NCI-H524 (cell line): ENCODE measurements around the gene CGNL1.

Experiments
- DNase-seq, 2 experiments: peaks; one replicate each; lab custom pipeline; 2025; lab: John Stamatoyannopoulos, UW

The CGNL1 gene

DNA sequence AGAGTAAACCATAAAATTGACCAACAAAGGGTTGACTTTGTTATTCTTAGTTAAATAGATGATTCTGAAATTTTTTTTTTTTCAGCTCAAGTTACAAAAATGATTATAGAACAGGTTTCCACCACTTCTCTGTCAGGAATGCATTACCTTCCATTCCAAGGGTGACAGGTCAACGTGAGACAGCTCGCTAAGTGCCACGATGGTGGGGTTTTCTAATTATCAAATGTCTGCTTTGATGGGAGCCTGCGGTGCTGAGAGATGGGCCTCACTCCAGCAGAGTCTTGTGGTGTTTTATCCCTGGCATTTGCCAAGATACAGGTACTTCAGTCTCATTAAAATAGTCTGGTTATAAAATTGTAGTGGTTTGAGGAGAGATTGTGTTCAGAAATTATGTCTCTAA lies 80.3 kb downstream of the CGNL1 start:
- DNase-seq: no peak

DNA sequence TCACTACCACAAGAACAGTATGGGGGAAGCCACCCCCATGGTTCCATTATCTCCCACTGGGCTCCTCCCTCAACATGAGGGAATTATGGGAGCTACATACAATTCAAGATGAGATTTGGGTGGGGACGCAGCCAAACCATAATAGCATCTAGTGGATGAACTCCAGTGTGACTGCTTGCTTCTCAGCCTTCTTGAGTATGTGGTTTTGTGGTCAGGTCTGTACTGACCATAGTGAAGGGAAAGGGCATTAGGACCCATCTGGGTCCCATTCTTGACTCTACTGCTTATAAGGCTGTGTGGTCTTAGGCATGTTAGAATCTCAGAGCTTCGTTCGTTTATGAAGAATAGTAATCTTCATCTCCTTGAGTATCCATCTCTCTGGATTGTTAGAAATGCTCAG lies 81.4 kb downstream of the CGNL1 start:
- no peak for DNase-seq

DNA sequence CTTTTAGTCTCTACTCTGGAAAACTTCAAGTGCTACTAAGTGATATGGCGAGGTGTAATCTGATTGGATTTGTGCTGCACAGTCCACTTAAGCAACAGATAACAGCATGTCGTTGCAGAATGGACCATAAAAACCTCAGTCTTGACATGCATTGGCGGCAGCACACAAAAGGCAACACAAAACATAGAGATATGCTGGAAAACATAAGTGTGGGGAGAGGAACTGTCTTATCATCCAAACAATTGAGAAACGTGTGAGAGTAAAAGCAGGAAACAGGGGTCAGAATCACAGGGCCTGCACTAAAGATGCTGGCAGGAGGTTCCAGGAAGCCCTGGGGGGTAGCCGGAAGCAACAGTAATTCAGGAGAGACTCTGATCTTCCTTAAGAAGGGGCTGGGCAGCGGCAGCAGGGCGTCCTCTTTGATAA lies 82.1 kb downstream of the CGNL1 start:
- DNase-seq: no peak

DNA sequence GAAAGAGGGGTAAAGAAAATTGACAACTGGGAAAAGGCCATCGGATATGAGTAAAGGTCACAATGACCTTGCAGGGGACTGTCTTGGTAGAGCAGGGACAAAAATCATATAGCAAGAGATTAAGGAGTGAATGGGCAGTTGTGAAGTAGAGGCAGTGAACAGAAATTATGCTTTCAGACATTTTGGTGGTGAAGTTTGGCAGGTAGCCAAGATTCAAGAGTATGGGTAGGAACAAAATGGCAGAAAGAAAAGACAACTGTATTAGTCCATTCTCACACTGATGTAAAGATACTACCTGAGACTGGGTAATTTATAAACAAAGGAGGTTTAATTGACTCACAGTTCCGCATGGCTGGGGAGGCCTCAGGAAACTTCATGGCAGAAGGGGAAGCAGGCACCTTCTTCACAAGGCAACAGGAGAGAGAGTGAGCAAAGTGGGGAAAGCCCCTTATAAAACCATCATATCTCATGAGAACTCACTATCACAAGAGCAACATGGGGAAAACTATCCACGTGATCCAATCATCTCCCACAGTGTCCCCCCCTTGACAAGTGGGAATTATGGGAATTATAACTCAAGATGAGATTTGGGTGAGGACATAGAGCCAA lies 84.0 kb downstream of the CGNL1 start:
- no peak for DNase-seq

DNA sequence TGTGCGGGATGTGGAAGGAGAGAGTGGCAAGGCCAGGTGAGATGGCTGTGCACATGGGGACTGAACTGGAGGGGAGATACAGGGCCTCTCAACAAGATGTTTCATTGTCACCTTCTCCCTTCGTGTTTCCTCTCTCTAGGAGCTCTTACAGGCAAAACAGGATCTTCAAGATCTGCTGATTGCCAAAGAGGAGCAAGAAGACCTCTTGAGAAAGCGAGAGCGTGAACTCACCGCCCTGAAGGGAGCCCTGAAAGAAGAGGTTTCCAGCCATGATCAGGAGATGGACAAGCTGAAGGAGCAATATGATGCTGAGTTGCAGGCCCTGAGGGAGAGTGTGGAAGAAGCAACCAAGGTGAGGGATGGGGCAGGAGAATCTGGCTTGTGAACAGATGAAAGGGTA lies 85.2 kb downstream of the CGNL1 start:
- no peak for DNase-seq

DNA sequence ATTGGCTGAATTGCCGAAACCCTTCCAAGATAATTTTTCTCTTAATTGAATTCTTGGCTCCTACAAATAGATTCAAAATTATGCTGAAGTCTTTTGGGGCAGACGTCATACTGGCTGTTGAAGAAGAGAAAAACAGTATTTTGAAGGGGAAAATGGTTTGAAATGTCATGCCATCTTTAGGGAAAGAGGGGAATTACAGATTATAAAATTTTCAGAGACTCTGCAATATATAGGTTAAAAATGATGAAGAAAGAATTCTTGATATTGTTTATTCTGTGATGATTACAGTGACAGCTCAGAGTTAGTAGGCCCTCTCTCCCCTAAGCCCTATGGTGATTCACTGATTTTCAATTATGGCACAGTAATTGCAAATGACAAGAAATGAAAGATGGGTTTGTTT lies 86.1 kb downstream of the CGNL1 start:
- DNase-seq: peak in 1 of 2 experiments; percentile 5

DNA sequence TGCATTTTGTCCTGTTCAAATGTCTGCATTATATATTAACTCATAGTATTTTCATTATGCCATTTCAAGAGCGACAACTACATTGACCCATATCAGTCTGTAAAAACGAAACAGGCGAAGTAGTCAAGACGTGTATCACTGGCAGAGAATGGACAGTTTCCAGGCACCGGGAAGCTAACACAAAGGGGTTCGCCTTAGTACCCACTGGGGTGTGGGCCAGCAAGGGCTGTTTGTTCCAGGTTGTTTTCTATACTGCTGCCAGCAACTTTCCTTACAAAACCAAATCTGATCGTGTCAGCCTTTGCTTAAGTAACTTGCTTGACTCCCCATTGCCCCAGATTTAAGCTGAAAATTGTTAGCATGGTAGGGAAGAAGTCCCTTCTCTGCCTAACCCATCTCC lies 87.1 kb downstream of the CGNL1 start:
- DNase-seq: no peak

DNA sequence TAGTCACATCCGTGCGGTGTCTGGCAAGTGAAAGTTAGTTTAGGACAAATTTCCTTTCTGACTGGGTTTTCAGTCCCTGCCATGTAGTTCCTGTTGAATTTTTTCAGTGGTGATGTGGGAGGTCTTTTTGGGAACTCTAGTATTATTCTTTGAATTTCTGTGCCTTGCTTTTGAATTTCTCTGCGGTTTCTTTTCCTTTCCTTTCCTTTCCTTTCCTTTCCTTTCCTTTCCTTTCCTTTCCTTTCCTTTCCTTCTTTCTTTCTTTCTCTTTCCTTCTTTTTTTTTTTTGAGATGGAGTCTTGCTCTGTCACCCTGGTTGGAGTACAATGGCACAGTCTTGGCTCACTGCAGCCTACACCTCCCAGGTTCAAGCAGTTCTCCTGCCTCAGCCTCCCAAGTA lies 88.2 kb downstream of the CGNL1 start:
- no peak for DNase-seq

DNA sequence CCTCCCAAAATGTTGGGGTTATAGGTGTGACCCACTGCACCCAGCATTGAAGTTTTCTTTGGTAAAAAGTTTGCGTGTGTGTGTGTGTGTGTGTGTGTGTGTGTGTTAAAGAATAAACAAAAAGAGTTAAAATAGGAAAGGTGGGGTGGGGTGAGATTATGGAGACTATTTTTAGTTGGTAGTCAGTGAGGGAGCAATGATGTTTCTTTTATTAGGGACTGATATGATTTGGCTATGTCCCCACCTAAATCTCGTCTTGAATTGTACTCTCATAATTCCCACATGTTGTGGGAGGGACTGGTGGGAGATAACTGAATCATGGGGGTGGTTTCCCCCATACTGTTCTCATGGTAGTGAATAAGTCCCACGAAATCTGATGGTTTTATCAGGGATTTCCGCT lies 92.2 kb downstream of the CGNL1 start:
- no peak for DNase-seq

DNA sequence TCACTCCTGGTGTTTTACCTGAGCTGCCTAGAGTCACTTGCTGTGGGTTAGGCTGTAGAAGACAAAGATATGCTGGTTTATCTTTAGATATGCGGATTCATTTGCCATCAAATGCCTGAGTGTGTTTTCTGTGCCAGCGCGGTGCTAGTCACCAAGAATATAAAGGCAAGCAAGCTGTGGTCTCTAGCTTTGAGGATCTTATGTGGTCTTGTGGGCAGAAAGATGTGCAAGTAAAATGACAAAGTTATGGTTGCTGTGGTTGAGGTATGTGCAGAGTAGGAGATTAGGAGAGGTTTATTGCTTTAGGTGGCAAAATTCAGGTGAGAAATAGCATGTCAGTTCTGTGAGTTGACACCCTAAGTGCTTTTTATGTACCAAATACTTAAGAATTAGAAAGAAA lies 94.2 kb downstream of the CGNL1 start:
- no peak for DNase-seq

DNA sequence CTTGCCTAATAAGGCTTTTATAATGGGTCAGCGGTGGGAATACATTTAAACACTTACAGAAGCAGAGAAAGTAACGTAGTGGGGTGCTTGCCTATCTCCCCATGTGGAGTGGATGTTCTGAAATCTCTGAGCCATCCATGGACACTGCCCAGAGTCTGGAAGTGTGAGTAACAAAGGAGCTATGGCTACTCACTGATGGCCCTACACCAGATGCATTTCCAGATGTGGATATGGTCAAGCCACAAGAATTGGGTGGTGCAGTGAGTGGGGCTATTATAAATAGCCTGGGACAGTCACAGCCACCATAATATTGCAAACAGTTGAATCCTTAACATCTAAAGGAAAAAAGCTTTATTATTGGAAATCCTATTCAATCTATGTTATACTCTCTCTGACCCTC lies 96.6 kb downstream of the CGNL1 start:
- DNase-seq: no peak

DNA sequence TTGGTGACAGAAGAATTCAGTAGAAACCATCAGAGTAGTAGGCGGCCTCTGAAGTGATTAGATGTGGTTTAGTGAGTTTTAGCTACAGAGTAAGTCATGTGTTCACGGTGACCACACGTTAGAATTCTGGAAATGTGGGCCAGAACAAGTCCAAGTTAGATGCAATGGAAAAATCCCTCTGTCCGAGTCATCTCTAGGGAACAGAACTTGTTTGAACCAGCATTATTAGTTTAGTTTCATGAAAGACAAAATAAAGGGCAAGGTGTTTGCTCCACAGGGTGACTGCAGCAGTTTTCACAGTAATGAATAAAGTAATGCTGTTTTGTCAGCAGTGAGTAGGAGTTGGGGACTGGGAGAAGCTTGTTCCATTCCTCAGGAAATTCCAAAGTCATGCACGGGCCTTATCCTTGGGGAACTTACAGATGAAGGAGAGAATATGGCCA lies 100.2 kb downstream of the CGNL1 start:
- no peak for DNase-seq

DNA sequence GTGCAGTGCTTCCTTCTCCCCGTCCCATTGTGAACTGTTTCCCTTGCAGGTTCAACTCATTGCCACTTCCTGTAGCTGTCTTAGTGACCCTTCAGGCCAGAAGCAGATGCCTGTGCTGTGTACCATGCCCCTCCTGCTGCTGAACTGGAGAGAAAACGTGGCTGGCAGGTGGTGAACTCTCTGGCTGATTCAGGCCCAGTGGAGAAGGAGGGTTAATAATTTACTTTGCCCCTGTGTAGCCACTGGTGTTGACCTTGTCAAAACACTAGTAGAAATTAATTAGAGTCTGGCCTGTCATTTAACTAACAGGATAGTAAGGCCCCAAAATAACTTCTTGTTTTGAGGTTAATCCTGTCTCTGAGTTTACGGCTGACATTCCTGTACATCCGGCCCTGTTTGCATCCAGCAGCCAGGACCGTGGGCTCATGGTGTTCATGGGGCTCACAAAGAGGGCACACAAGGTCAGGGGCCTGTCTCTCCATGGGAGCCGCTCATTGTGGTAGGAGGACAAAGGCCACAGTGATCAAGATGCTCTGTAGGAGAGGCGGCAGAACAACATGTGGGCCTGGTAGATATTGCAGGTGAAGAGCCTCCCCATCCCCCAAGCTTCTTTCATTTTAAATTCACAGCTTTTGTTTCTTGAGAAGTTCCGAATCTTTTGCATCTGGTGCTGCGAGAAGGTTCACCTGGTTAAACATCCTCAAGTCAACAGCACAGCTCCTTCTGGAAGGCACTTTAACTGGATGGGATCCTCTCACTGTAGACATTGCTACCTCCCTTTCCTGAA lies 101.6 kb downstream of the CGNL1 start:
- DNase-seq: no peak

DNA sequence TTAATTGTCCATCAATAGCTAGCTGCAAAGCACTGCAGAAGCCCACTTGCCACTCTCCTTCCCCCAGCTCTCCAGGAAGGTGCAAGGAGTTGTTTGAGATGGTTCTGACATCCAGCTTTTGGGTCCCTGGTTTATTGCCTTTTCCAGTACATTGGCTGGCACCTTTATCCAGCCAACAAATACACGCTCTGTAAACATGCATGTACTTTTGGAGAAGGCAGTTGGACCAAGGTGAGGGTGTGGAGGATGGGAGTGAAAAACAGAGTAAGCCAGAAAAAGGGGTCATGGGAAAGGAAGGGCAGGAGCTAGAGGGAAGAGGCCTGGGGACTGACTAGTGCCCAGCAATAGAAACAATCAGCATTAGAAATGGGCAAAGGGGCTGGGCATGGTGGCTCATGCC lies 102.7 kb downstream of the CGNL1 start:
- no peak for DNase-seq

DNA sequence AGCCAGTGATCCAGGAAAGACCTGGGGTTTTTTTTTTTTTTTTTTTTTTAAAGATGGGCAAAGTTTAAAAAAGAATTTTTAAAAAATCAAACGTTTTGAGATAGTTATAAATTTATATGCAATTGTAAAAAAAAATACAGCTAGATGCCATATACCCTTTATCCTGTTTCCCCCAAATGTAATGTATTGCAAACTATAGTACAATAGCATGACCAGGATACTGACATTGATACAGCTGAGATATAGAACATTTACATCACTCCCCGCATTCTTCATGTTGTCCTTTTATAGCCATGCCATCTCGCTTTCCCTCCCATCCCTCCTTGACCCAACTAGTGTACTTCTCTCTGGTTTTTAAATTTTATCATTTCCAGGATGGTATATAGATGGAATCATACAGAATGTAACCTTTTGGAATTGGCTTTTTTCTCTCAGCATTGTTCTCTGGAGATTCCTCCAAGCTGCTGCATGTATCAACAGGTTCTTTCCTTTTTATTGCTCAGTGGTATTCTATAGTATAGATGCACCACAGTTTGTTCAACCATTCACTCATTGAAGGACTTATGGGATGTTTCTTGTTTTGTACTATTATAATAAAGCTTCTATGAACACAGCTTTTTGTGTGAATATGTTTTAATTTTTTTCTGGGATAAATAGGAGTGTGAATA lies 104.9 kb downstream of the CGNL1 start:
- no peak for DNase-seq

DNA sequence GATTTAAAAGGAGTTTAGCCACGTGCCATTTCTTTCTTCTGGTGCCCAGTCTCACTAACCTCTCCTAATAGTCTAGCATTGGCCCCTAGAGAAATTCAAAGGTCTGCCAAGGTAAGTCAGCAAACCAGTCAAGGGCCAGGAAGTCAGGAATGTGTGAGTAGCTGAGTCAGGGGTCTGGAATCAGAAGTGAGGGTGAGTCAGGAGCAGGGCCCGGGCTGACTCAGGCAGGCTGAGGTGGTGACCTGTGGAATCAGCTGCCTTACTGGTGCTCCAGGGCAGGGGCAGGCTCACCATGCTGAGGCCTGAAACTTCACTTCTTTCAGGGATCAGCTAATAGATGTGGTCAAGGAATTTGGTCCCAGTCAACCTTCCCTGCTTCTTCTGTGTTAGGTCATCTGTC lies 109.6 kb downstream of the CGNL1 start:
- DNase-seq: no peak

DNA sequence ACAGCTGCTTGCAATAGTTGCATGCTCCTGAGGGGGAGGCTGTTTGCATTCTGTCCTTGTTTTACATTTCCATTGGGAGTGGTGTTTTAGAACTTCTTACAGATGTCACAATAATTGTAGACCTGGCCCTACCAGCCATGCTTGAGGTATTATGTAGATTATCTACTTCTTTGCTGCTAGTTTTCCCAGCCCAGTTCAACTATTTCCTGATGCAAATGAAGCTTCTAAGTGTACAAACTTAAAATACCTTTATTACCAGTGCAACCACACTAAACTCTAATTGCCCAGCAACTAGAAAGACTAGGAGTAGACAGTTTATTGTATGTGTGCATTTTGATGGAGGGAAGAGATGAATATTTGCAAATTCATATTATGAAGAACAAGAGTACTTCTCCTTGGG lies 110.5 kb downstream of the CGNL1 start:
- DNase-seq: no peak

DNA sequence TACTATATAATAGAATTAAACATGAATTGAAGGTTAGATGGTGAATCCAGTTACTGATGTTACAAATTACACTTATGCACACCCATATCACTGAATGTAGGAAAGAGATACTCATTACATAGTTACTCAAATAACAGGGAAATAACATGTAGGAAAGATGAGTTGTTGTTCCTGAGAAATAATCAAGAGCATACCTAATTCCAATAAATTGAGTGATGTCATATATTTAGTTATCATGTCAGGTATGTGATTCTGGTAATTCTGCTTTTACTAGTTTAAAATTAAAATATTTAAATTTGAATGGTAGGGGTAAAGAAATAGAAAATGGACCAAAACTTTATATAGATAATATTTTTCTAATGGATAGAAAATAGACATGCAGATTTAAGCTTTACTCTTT lies 112.8 kb downstream of the CGNL1 start:
- DNase-seq: no peak

DNA sequence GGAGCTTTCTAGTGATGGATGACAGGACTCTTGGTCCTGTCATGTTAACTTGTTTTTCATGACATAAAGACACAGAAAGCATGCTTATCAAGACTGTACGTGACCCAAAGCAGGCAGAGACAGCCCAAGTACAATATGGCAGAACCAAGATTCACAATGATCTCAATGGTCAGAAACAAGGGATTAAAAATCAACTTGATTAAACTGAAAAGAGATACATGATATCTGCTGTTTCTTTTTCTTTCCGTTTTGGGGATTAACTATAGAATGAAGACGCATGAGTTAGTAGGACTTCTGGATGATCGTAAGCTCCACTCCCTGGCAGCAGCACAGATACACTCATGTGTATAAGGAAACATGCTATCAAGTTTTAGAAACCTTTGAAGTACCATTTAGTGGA lies 117.0 kb downstream of the CGNL1 start:
- no peak for DNase-seq

DNA sequence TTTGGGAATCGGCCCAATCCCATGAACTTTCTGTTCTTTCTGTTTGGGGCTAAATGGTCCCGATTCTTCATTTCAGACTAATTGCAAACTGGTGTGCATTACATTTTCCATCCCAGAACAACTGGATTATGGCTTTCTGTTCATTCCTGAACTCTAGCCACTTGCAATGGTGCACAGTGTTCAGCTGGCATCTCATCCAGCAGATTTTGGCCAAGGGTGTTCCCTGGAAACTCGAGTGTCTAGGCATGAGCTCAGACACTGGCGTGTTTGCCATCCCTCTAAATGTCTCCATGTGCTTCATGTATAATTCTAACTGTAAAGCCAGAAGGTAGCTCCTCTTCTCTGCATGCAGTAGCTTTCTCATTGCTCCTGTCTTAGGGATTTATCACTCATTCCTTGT lies 118.3 kb downstream of the CGNL1 start:
- DNase-seq: no peak

DNA sequence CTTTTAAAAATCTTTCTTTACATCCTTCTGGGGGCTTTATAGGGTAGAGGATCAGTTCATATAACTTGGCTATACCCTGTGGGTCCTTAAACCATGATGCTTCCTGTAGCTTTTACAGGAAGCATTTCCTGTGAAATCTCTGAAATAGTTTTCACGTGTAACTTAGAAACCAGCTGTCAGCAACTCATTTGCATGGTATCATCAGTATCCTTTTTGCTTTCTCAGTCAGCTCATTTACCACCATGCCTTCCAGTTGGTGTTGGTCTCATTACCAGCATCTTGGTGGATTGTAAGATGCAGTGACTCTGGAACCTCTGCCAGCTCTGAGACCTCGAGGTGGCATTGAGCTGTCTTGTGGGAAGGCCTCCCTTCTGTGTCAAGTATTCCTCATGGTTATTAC lies 118.7 kb downstream of the CGNL1 start:
- no peak for DNase-seq

DNA sequence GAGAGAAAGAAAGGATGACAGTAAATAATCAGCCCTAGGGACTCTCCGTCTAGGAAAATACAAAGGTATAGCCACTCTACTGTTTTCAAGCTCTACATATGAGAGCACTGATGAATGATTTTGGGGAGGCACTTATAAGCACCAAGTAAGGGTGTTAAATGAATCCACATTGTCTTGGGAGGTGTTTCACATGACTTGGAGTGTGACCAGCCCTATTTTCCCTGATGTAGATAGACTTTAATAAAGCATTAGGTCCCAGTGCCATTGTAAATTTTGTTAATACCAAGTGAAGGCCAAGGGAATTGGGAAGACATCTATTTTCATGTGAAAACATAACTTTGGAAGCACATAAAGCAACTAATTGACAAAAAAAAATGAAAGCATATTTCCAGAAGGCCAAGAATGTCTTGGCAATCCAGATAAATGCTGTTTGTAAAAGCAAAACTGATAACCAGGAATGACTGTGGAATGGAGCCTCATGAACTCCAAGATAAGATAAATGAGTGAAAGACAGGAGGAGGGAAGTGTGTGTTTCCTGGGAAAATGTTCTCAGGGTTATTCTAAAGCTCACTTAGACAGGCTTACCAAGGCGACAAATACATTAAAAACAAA lies 119.4 kb downstream of the CGNL1 start:
- no peak for DNase-seq

DNA sequence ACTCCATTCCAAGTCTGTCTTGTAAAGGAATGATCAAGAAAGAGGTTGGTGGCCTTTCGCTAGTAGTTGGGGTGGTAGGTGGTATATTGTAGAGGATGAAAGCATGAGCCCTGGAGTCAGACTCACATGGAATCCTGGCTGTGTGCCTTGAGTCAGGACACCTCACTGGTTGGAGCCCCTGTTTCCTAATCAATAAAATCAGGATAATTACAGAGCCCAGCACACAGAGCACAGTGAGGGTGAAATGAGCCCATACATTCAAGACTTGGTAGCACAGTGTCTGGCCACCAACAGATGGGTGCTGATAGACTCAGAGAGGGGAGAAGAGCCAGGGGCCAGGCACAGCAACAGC lies 120.3 kb downstream of the CGNL1 start:
- DNase-seq: no peak
